ENCODE results near the gene GIMAP8.

DNA sequence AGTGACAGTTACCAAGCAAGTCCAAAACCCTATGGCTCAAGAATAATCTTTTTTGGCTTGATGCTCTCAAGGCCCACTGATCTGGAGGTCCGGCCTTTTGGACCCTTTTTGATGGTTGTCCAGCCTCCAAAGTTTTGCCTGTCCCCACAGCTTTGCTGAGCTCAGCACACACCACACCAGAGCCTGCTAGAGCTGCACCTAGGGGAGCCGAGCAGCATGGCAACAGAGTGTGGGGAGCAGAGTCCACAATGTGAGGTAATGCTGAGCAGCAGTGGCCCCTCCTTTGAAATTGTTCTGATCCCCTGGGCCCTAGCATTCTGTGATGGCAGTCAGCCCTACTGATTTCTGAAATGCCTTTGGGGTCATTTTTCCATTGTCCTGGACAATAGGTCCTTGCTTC, 73.6 kb downstream of the GIMAP8 start:
- TF ChIP-seq, protein P1, sequence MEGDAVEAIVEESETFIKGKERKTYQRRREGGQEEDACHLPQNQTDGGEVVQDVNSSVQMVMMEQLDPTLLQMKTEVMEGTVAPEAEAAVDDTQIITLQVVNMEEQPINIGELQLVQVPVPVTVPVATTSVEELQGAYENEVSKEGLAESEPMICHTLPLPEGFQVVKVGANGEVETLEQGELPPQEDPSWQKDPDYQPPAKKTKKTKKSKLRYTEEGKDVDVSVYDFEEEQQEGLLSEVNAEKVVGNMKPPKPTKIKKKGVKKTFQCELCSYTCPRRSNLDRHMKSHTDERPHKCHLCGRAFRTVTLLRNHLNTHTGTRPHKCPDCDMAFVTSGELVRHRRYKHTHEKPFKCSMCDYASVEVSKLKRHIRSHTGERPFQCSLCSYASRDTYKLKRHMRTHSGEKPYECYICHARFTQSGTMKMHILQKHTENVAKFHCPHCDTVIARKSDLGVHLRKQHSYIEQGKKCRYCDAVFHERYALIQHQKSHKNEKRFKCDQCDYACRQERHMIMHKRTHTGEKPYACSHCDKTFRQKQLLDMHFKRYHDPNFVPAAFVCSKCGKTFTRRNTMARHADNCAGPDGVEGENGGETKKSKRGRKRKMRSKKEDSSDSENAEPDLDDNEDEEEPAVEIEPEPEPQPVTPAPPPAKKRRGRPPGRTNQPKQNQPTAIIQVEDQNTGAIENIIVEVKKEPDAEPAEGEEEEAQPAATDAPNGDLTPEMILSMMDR (IDR thresholded peaks at IDR 0.05) = no peak
- no peak for TF ChIP-seq POLR2A (IDR thresholded peaks at IDR 0.05)

Measured in vagina (tissue), 2 donors.